OCI-LY1 (cell line): ENCODE results near the gene METTL9.
A peak's percentile ranks its signal among the peaks of the same experiment; 100 is the strongest.
"Not testable (repeated sequence)": the region's sequence is repeated elsewhere in the genome, so short reads cannot be mapped to it uniquely, and the experiment has no call there.

Experiments
- H2AFZ ChIP-seq: fragments of 200-600 bp; sonication (generic), shearing (Covaris generic); 2 replicates; pipeline ENCODE4 v1.6.0; 2014; ENCODE audit warnings: antibody characterized with exemption, mild to moderate bottlenecking, low read length
- H3F3A ChIP-seq: fragments of 200-600 bp; sonication (generic), shearing (Covaris generic); 2 replicates; pipeline ENCODE4 v1.6.0; 2014; ENCODE audit warnings: mild to moderate bottlenecking, antibody characterized with exemption, low read length, moderate library complexity; ENCODE audit not compliant: insufficient read depth
- H3K27ac ChIP-seq: fragments of 200-600 bp; sonication (generic); 2 replicates; pipeline ENCODE4 v1.5.1; 2014; ENCODE audit warnings: low read length, mixed run types, mild to moderate bottlenecking, low read depth; ENCODE audit not compliant: poor library complexity, severe bottlenecking
- H3K27me3 ChIP-seq: fragments of 200-600 bp; sonication (generic); 2 replicates; pipeline ENCODE4 v1.6.0; 2014; ENCODE audit warnings: antibody characterized with exemption, mild to moderate bottlenecking, low read length, moderate library complexity; ENCODE audit not compliant: insufficient read depth
- H3K36me3 ChIP-seq: fragments of 200-600 bp; sonication (generic); 2 replicates; pipeline ENCODE4 v1.6.1; 2014; ENCODE audit warnings: mild to moderate bottlenecking, antibody characterized with exemption, low read length, moderate library complexity, mixed read lengths; ENCODE audit not compliant: insufficient read depth
- H3K4me1 ChIP-seq: fragments of 200-600 bp; sonication (generic); 2 replicates; pipeline ENCODE4 v1.5.1; 2014; ENCODE audit warnings: mild to moderate bottlenecking, low read length, moderate library complexity; ENCODE audit not compliant: insufficient read depth, severe bottlenecking
- H3K4me2 ChIP-seq: fragments of 200-600 bp; sonication (generic), shearing (Covaris generic); 2 replicates; pipeline ENCODE4 v1.6.1; 2014; ENCODE audit warnings: low read length
- H3K4me3 ChIP-seq: fragments of 200-600 bp; sonication (generic); 2 replicates; pipeline ENCODE4 v1.5.1; 2014; ENCODE audit warnings: low read length, low read depth, mild to moderate bottlenecking, mixed read lengths; ENCODE audit not compliant: poor library complexity, severe bottlenecking
- H3K79me2 ChIP-seq: fragments of 200-600 bp; shearing (Covaris generic); 2 replicates; pipeline ENCODE4 v1.6.1; 2016; ENCODE audit warnings: mixed run types, low read length, mixed read lengths; ENCODE audit not compliant: insufficient read depth
- H3K9ac ChIP-seq: fragments of 200-600 bp; sonication (generic), shearing (Covaris generic); 2 replicates; pipeline ENCODE4 v1.6.1; 2014; ENCODE audit warnings: mild to moderate bottlenecking, low read length, mixed read lengths
- H3K9me2 ChIP-seq: fragments of 200-600 bp; sonication (generic), shearing (Covaris generic); 2 replicates; pipeline ENCODE4 v1.6.1; 2014; ENCODE audit warnings: low read depth, mild to moderate bottlenecking, low read length, mixed read lengths
- H3K9me3 ChIP-seq: fragments of 200-600 bp; shearing (Covaris generic); 2 replicates; pipeline ENCODE4 v1.6.1; 2014; ENCODE audit warnings: low read length, mixed read lengths
- H4K20me1 ChIP-seq: fragments of 200-600 bp; sonication (generic), shearing (Covaris generic); 2 replicates; pipeline ENCODE4 v1.6.0; 2016; ENCODE audit warnings: mild to moderate bottlenecking, low read length; ENCODE audit not compliant: insufficient read depth
- CTCF ChIP-seq: fragments of 200-600 bp; sonication (generic), shearing (Covaris generic); IDR thresholded peaks from 2 replicates; pipeline ENCODE4 v1.5.1; 2017; ENCODE audit warnings: mild to moderate bottlenecking, antibody characterized with exemption, low read length, moderate library complexity, mixed read lengths
- EZH2 ChIP-seq: fragments of 200-600 bp; sonication (generic), shearing (Covaris generic); IDR thresholded peaks from 2 replicates; pipeline ENCODE4 v1.8.0; 2017; ENCODE audit warnings: borderline replicate concordance, mixed run types, mild to moderate bottlenecking, antibody characterized with exemption, low read length, moderate library complexity, mixed read lengths

The METTL9 gene

GRCh38 chr16:21554795-21555585, 44.4 kb upstream of the METTL9 start:
- Histone ChIP-seq H3K9ac (peak overlapping the region; percentile 44), H3K4me1 (peaks cover 38% of the 10 kb centered on the region), H3K4me2 (peak overlapping the region; percentile 64), H3K36me3 (no peaks in the 10 kb centered on the region), H2AFZ (peak overlapping the region; percentile 91), H4K20me1 (no peaks in the 10 kb centered on the region), H3K4me3 (peak overlapping the region; percentile 38), H3K27me3 (no peaks in the 10 kb centered on the region), H3F3A (no peaks in the 10 kb centered on the region), H3K79me2 (no peaks in the 10 kb centered on the region), H3K27ac (peak overlapping the region; percentile 72), H3K9me3 (no peaks in the 10 kb centered on the region), H3K9me2 (no peaks in the 10 kb centered on the region)
- no peak for TF ChIP-seq EZH2
- peak; percentile 99 for TF ChIP-seq CTCF

- H2AFZ ChIP-seq, H3K27ac ChIP-seq, H3K9ac ChIP-seq, H3K27me3 ChIP-seq, H4K20me1 ChIP-seq, H3K4me2 ChIP-seq, H3K36me3 ChIP-seq, H3F3A ChIP-seq, H3K9me3 ChIP-seq, H3K9me2 ChIP-seq, H3K4me3 ChIP-seq, H3K79me2 ChIP-seq: not testable (repeated sequence)
- peaks cover 38% of the 10 kb centered on the region for H3K4me1 ChIP-seq
These were observed 43.8 kb upstream of the METTL9 start for GRCh38 chr16:21555621-21556020.

- peak overlapping the region; percentile 53; the same call in 1 of the 2 replicates for H3K4me2 ChIP-seq
- not testable (repeated sequence) for H3K9ac ChIP-seq, H2AFZ ChIP-seq, H4K20me1 ChIP-seq, H3K27me3 ChIP-seq, H3K9me3 ChIP-seq, H3K79me2 ChIP-seq, H3K27ac ChIP-seq, H3K9me2 ChIP-seq, H3F3A ChIP-seq, H3K4me3 ChIP-seq, H3K36me3 ChIP-seq
- H3K4me1 ChIP-seq: peaks cover 38% of the 10 kb centered on the region
These were observed 43.3 kb upstream of the METTL9 start for GRCh38 chr16:21556026-21556595.

- H4K20me1 ChIP-seq, H3K9me2 ChIP-seq, H3K79me2 ChIP-seq, H3K27ac ChIP-seq, H3F3A ChIP-seq, H3K27me3 ChIP-seq, H3K9me3 ChIP-seq, H3K9ac ChIP-seq, H3K36me3 ChIP-seq: not testable (repeated sequence)
- peak overlapping the region; percentile 53 for H3K4me2 ChIP-seq
- peak overlapping the region; percentile 80 for H2AFZ ChIP-seq
- H3K4me1 ChIP-seq: peaks cover 38% of the 10 kb centered on the region
- H3K4me3 ChIP-seq: peak overlapping the region; percentile 11
These were observed 42.6 kb upstream of the METTL9 start for GRCh38 chr16:21556651-21557241.
